B cell (primary cell): ENCODE data around the gene ZNF148. TPM values are rescaled to one million over a fixed set of nuclear protein-coding genes. Genes with fewer than 3 reads are reported as not detected.

ENCODE experiments used
- ATAC-seq: fragments of 200-7000 bp; cut with Tn5 transposase; one replicate; pipeline ENCODE4 v1.10.0; 2021; ENCODE audit warnings: low read depth, mild to moderate bottlenecking, moderate number of reproducible peaks, moderate library complexity
- CTCF ChIA-PET: fragments of 350-600 bp; sonication (Branson Sonifier 250); formaldehyde crosslinking; loops from one replicate; lab custom pipeline; 2021; ENCODE audit warnings: antibody characterized with exemption, inconsistent platforms; lab: Charles Lee
- POLR2A ChIA-PET: fragments of 350-600 bp; sonication (Branson Sonifier 250); formaldehyde crosslinking; loops from one replicate; lab custom pipeline; 2021; ENCODE audit warnings: antibody characterized with exemption; lab: Charles Lee
- DNase-seq: peaks from one replicate; pipeline ENCODE4 v3.0.0; 2013
- H2AFZ ChIP-seq: 2 replicates; pipeline ENCODE4 v1.6.1; 2012; ENCODE audit warnings: mild to moderate bottlenecking, low read depth, low read length; ENCODE audit not compliant: insufficient read depth, poor library complexity, severe bottlenecking
- H3K27ac ChIP-seq, 2 donors: 1 replicate in 1 of 2; 2 replicates in 1 of 2; pipeline ENCODE4 v1.5.1; 2012 to 2013; ENCODE audit warnings: low read length in 2 of 2, mild to moderate bottlenecking in 2 of 2, moderate library complexity in 1 of 2
- H3K27me3 ChIP-seq, 4 experiments: fragments of 200-600 bp in 1 of 4; sonication (generic) in 1 of 4; replicated peaks in 1 of 4; 1 replicate in 2 of 4; 2 replicates in 2 of 4; pipeline versions ENCODE4 v1.6.1 to v1.7.0; 2013 to 2016; ENCODE audit warnings: low read length in 3 of 4, mild to moderate bottlenecking in 2 of 4, mixed read lengths in 1 of 4, moderate library complexity in 1 of 4; ENCODE audit not compliant: insufficient read depth in 4 of 4, control insufficient read depth in 3 of 4; ENCODE audit errors: control extremely low read depth in 1 of 4
- H3K36me3 ChIP-seq, 2 experiments: replicated peaks in 1 of 2; 1 replicate in 1 of 2; 2 replicates in 1 of 2; pipeline versions ENCODE4 v1.6.1 to v1.7.1; 2013; ENCODE audit warnings: low read length in 1 of 2; ENCODE audit not compliant: insufficient read depth in 2 of 2, control insufficient read depth in 1 of 2; ENCODE audit errors: control extremely low read depth in 1 of 2, extremely low read depth in 1 of 2
- H3K4me1 ChIP-seq, 2 donors: fragments of 200-600 bp in 1 of 2; sonication (generic) in 1 of 2; 1 replicate in 1 of 2; 2 replicates in 1 of 2; pipeline versions ENCODE4 v1.5.1 to v1.6.1; 2013 to 2017; ENCODE audit warnings: low read length in 2 of 2; ENCODE audit not compliant: control insufficient read depth in 2 of 2, insufficient read depth in 2 of 2
- H3K4me2 ChIP-seq: replicated peaks from 2 replicates; pipeline ENCODE3; 2012; ENCODE audit warnings: mild to moderate bottlenecking, low read depth, low read length; ENCODE audit not compliant: poor library complexity, severe bottlenecking
- H3K4me3 ChIP-seq, 5 experiments: fragments of 200-600 bp in 1 of 5; sonication (generic) in 1 of 5; 1 replicate in 3 of 5; 2 replicates in 2 of 5; pipeline versions ENCODE4 v1.5.1 to v1.7.0; 2011 to 2016; ENCODE audit warnings: low read length in 4 of 5, mild to moderate bottlenecking in 4 of 5, low read depth in 2 of 5, control low read depth in 1 of 5, moderate library complexity in 1 of 5; ENCODE audit not compliant: insufficient read depth in 1 of 5; ENCODE audit errors: control extremely low read depth in 1 of 5, extremely low read depth in 1 of 5
- H3K79me2 ChIP-seq: fragments of 200-600 bp; sonication (generic); one replicate; pipeline ENCODE4 v1.6.0; 2016; ENCODE audit warnings: low read length; ENCODE audit not compliant: control insufficient read depth, insufficient read depth
- H3K9ac ChIP-seq: fragments of 200-600 bp; sonication (generic); 2 replicates; pipeline ENCODE4 v1.6.1; 2017; ENCODE audit warnings: mild to moderate bottlenecking, low read length, moderate library complexity
- H3K9me3 ChIP-seq, 3 donors: one replicate each; pipeline versions ENCODE4 v1.6.1 to v1.7.1; 2013; ENCODE audit warnings: low read length in 2 of 3; ENCODE audit not compliant: control insufficient read depth in 2 of 3, insufficient read depth in 1 of 3; ENCODE audit errors: control extremely low read depth in 1 of 3
- H4K20me1 ChIP-seq: 2 replicates; pipeline ENCODE4 v1.6.0; 2012; ENCODE audit warnings: mild to moderate bottlenecking, low read length; ENCODE audit not compliant: insufficient read depth, control insufficient read depth, poor library complexity, severe bottlenecking
- H3K27ac Mint-ChIP-seq: one replicate; pipeline ENCODE4 v1.8.0; 2021; ENCODE audit warnings: mixed read lengths
- H3K27me3 Mint-ChIP-seq: one replicate; pipeline ENCODE4 v1.8.0; 2021; ENCODE audit warnings: mixed read lengths
- H3K4me1 Mint-ChIP-seq: one replicate; pipeline ENCODE4 v1.8.0; 2021; ENCODE audit warnings: mixed read lengths
- H3K4me3 Mint-ChIP-seq: one replicate; pipeline ENCODE4 v1.8.0; 2021; ENCODE audit warnings: mixed read lengths
- H3K9me3 Mint-ChIP-seq: one replicate; pipeline ENCODE4 v1.8.0; 2022; ENCODE audit warnings: mixed read lengths; ENCODE audit not compliant: insufficient read depth
- EZH2 ChIP-seq: IDR thresholded peaks from 2 replicates; pipeline ENCODE4 v1.6.1; 2012; ENCODE audit warnings: borderline replicate concordance, low read depth, mild to moderate bottlenecking, moderate library complexity, low read length; ENCODE audit not compliant: insufficient read depth, poor library complexity, severe bottlenecking
- WGBS: methylation state at CpG from one replicate; pipeline ENCODE4 v1.1.5; 2013; ENCODE audit warnings: missing lambda C conversion rate; ENCODE audit not compliant: insufficient coverage; 5-methylcytosine and 5-hydroxymethylcytosine counted together
- intact Hi-C: fragments of 100-400 bp; cut with micrococcal nuclease; formaldehyde crosslinking; loops from one replicate; pipeline ENCODE4 v1.10.0; 2022
- polyA plus RNA-seq: library from polyadenylated mRNA; depleted of rRNA; stranded (reverse); fragments of >200 nt; gene quantifications from 2 replicates; pipeline ENCODE4 v1.2.3, GENCODE V29; 2012
- total RNA-seq, 2 donors: library from RNA; stranded (reverse); fragments of 120-200 nt in 1 of 2; gene quantifications; 1 replicate in 1 of 2; 2 replicates in 1 of 2; pipeline versions ENCODE4 v1.2.3 to v1.2.4, GENCODE V29; 2013 to 2022
- TF ChIP-seq, protein P1 (sequence below): fragments of 200-600 bp; IDR thresholded peaks from one replicate; pipeline ENCODE4 v1.8.0; 2022; ENCODE audit warnings: antibody characterized with exemption, mild to moderate bottlenecking

The ZNF148 gene
- total and polyA plus RNA-seq, 2 donors (not counting 1 experiment from before 2014, with no cell fraction given): 8.1 to 71.5 TPM

DNA sequence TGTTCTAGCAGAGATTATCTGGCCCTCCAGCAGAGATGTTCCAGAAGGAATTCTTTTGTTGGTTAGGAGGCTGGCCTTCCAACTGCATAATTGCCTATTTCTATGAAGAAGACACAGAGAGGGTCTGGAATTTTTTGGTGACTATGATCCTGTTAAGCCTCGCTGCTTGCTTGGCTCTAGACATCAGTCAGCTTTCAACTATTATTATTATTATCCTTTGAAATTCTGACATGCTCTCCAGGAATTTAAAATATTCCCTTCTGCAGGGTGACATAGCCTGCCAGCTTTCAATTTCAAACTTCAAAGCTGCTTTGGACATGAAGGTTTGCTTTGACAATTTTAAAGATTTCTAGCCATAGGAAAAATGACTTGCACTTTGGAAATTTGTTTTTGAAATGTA, 26.3 kb upstream of the ZNF148 start:
- Histone ChIP-seq H4K20me1 (no peaks in the 10 kb centered on the region), H3K9ac (no peak overlapping the region), H3K27me3 (peaks cover 0 to 5% (median under 1%) of the 10 kb centered on the region in 4 experiments), H3K36me3 (no peaks in the 10 kb centered on the region), H3K9me3 (no peaks in the 10 kb centered on the region), H3K4me3 (no peak overlapping the region), H3K27ac (no peak overlapping the region), H2AFZ (no peak overlapping the region), H3K4me1 (no peaks in the 10 kb centered on the region), H3K4me2 (no peak overlapping the region), H3K79me2 (no peaks in the 10 kb centered on the region)
- Mint-ChIP-seq H3K4me3 (no peak overlapping the region), H3K9me3 (peaks cover 11% of the 10 kb centered on the region), H3K27me3 (peaks cover 19% of the 10 kb centered on the region), H3K4me1 (peaks cover 2% of the 10 kb centered on the region), H3K27ac (no peak overlapping the region)
- WGBS: no CpG with 5 or more reads among the region's 1 CpG
- TF ChIP-seq EZH2: no peak
- TF ChIP-seq, protein P1, sequence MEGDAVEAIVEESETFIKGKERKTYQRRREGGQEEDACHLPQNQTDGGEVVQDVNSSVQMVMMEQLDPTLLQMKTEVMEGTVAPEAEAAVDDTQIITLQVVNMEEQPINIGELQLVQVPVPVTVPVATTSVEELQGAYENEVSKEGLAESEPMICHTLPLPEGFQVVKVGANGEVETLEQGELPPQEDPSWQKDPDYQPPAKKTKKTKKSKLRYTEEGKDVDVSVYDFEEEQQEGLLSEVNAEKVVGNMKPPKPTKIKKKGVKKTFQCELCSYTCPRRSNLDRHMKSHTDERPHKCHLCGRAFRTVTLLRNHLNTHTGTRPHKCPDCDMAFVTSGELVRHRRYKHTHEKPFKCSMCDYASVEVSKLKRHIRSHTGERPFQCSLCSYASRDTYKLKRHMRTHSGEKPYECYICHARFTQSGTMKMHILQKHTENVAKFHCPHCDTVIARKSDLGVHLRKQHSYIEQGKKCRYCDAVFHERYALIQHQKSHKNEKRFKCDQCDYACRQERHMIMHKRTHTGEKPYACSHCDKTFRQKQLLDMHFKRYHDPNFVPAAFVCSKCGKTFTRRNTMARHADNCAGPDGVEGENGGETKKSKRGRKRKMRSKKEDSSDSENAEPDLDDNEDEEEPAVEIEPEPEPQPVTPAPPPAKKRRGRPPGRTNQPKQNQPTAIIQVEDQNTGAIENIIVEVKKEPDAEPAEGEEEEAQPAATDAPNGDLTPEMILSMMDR: no peak
- DNase-seq (no peak), ATAC-seq (no peak)
- ChIA-PET CTCF (no interaction called here), POLR2A (no interaction called here)
- intact Hi-C loops: no loop called here

DNA sequence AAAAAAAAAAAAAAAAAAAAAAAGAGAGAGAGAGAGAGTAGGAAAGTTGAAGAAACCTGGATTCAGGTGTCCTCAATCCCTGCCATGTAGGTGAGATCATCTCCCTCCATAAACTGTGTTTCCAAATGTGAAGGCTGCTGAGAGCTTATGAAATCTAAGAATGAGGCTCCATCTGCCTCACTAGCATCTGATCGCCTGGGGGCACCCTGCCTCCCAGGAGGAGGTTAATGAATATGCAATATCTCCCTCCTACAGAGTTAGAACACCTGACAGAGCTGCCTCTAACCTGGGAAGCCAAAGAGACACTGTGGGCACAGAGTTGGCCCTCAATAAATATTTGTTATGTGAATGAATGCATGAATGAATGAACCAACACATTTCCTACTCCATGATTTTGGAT, 23.8 kb upstream of the ZNF148 start:
- CTCF ChIA-PET: interaction anchor here (0.6 kb wide), 1 partner anchor 190 kb away, joined by 3 read pairs; no protein-coding TSS in a partner anchor
- no peak overlapping the region for H2AFZ ChIP-seq
- no peaks in the 10 kb centered on the region for H4K20me1 ChIP-seq
- intact Hi-C loops: no loop called here
- Mint-ChIP-seq H3K4me3 (no peak overlapping the region), H3K4me1 (no peaks in the 10 kb centered on the region), H3K27me3 (peaks cover 29% of the 10 kb centered on the region), H3K27ac (no peak overlapping the region), H3K9me3 (no peaks in the 10 kb centered on the region)
- TF ChIP-seq EZH2: no peak
- TF ChIP-seq, protein P1: no peak
- POLR2A ChIA-PET: no interaction called here
- H3K79me2 ChIP-seq: no peaks in the 10 kb centered on the region
- no peaks in the 10 kb centered on the region for H3K9me3 ChIP-seq
- no peaks in the 10 kb centered on the region for H3K36me3 ChIP-seq
- WGBS: no CpG with 5 or more reads among the region's 1 CpG
- no peak for ATAC-seq
- DNase-seq: no peak
- no peak overlapping the region for H3K9ac ChIP-seq
- H3K4me1 ChIP-seq: no peaks in the 10 kb centered on the region
- H3K27me3 ChIP-seq: peaks cover 0 to 5% (median 0%) of the 10 kb centered on the region in 4 experiments
- H3K4me2 ChIP-seq: no peak overlapping the region
- no peak overlapping the region for H3K27ac ChIP-seq
- no peak overlapping the region for H3K4me3 ChIP-seq
